Islet precursor cell (in vitro differentiated cells): ENCODE measurements around the gene ZCCHC24.

ENCODE experiments used
- DNase-seq: peaks from one replicate; pipeline ENCODE4 v3.0.0-alpha.2; 2018

The ZCCHC24 gene

GRCh38 chr10:79430936-79431335 is 14.5 kb downstream of the ZCCHC24 start:
- DNase-seq, result no peak

GRCh38 chr10:79430325-79430905 is 15.0 kb downstream of the ZCCHC24 start:
- no peak for DNase-seq

GRCh38 chr10:79429751-79430150 is 15.7 kb downstream of the ZCCHC24 start:
- DNase-seq, result no peak

GRCh38 chr10:79427965-79428364 is 17.5 kb downstream of the ZCCHC24 start:
- no peak for DNase-seq

GRCh38 chr10:79425074-79425532 is 20.3 kb downstream of the ZCCHC24 start:
- no peak for DNase-seq

- no peak for DNase-seq
Measured at GRCh38 chr10:79424221-79425073, 21.0 kb downstream of the ZCCHC24 start.

- DNase-seq, result no peak
Measured at GRCh38 chr10:79422178-79422892, 23.1 kb downstream of the ZCCHC24 start.

GRCh38 chr10:79420974-79421688 is 24.3 kb downstream of the ZCCHC24 start:
- DNase-seq, result no peak

GRCh38 chr10:79418886-79419595 is 26.4 kb downstream of the ZCCHC24 start:
- no peak for DNase-seq

- DNase-seq, result no peak
Measured at GRCh38 chr10:79418274-79418673, 27.1 kb downstream of the ZCCHC24 start.

GRCh38 chr10:79417731-79418130 is 27.7 kb downstream of the ZCCHC24 start:
- DNase-seq, result no peak

GRCh38 chr10:79417266-79417665 is 28.2 kb downstream of the ZCCHC24 start:
- no peak for DNase-seq

- DNase-seq, result no peak
Measured at GRCh38 chr10:79416578-79417255, 28.7 kb downstream of the ZCCHC24 start.

GRCh38 chr10:79415736-79416577 is 29.5 kb downstream of the ZCCHC24 start:
- no peak for DNase-seq

- no peak for DNase-seq
Measured at GRCh38 chr10:79414714-79415113, 30.7 kb downstream of the ZCCHC24 start.

GRCh38 chr10:79413196-79413595 is 32.2 kb downstream of the ZCCHC24 start:
- no peak for DNase-seq

GRCh38 chr10:79412516-79412915 is 32.9 kb downstream of the ZCCHC24 start:
- DNase-seq, result no peak

GRCh38 chr10:79411546-79412495 is 33.6 kb downstream of the ZCCHC24 start:
- no peak for DNase-seq

GRCh38 chr10:79410315-79411094 is 34.9 kb downstream of the ZCCHC24 start:
- no peak for DNase-seq
